ENCODE data around the gene COX7A1. TPM values are rescaled to one million over a fixed set of nuclear protein-coding genes. Genes with fewer than 3 reads are reported as not detected.
"Not testable (repeated sequence)": the region's sequence is repeated elsewhere in the genome, so short reads cannot be mapped to it uniquely, and the experiment has no call there.

COX7A1 gene
- total RNA-seq, 4 donors from 2014 or later = 50.4 to 66.6 (median 61.7) TPM

DNA sequence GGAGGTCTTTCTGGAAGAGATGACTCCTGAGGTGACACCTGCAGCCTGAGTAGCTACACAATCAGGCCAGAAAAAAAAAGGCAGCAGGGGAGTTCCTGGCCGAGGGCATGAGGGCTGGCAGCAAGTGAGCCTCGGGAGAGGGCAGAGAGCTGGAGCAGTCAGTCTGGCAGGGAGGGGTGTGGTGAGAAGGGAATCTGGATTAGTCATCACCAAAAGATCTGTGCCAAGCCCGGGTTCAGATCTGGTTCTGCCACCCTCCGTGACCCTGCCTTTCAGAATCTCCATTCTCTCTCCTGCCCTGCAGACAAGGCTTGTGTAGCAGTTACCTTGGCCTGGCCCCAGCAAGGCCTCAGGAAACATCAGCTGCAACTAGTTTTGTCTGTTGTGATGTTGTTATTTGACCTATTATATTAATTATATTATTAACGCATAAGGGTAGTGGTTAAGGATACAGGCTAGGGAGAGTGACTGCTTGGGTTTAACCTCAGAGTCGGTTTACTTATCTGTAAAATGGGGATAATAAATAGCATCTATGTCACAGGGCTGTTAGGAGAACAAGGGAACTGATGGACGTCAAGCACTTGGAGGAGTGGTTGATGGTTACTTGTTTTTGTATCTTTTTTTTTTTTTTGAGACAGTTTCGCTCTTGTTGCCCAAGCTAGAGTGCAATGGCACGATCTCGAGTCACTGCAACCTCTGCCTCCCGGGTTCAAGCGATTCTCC lies 15.1 kb downstream of the COX7A1 start:
- Histone ChIP-seq H3K36me3 (peaks cover 0 to 5% of the 10 kb centered on the region in 2 donors), H3K9me3 (no peaks in the 10 kb centered on the region), H3K4me1 (peaks cover 0 to 41% (median 21%) of the 10 kb centered on the region in 3 donors), H3K27me3 (no peaks in the 10 kb centered on the region), H3K4me3 (no peak overlapping the region), H3K27ac (peak overlapping the region in 3 of 4 donors; percentile 69 to 95 (median 78))
- WGBS, 2 donors (ENCODE audit: low coverage in 1 of 2) = 30 to 55% methylated on average over 7 to 11 of the region's 12 CpGs
- TF ChIP-seq, protein P1, sequence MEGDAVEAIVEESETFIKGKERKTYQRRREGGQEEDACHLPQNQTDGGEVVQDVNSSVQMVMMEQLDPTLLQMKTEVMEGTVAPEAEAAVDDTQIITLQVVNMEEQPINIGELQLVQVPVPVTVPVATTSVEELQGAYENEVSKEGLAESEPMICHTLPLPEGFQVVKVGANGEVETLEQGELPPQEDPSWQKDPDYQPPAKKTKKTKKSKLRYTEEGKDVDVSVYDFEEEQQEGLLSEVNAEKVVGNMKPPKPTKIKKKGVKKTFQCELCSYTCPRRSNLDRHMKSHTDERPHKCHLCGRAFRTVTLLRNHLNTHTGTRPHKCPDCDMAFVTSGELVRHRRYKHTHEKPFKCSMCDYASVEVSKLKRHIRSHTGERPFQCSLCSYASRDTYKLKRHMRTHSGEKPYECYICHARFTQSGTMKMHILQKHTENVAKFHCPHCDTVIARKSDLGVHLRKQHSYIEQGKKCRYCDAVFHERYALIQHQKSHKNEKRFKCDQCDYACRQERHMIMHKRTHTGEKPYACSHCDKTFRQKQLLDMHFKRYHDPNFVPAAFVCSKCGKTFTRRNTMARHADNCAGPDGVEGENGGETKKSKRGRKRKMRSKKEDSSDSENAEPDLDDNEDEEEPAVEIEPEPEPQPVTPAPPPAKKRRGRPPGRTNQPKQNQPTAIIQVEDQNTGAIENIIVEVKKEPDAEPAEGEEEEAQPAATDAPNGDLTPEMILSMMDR (IDR thresholded peaks at IDR 0.05) = no peak
- TF ChIP-seq POLR2AphosphoS5 (IDR thresholded peaks at IDR 0.05) = peak; percentile 70
- peak; percentile 11 for ATAC-seq

DNA sequence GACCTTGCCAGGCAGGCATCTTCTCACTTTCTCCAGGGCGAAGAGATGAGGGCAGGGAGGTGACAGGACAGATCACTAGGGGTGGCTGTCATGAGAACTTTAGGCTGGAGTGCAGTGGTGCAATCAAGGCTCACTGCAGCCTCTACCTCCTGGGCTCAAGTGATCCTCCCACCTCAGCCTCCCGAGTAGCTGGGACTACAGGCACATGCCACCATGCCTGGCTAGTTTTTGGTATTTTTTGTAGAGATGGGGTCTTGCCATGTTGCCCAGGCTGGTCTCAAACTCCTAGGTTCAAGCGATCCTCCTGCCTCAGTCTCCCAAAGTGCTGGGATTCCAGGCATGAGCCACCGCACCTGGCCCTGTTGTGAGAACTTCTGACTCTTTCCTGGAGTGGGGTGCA lies 17.4 kb downstream of the COX7A1 start:
- ATAC-seq, H3K4me3 ChIP-seq, H3K27me3 ChIP-seq, H3K36me3 ChIP-seq, H3K27ac ChIP-seq, H3K9me3 ChIP-seq: not testable (repeated sequence)
- H3K4me1 ChIP-seq = peaks cover 0 to 30% (median 15%) of the 10 kb centered on the region in 3 donors
- WGBS, 2 donors (ENCODE audit: low coverage in 1 of 2) = 83% methylated on average over 1 of the region's 4 CpGs; no CpG with 5 or more reads in 1 of the 2 donors

DNA sequence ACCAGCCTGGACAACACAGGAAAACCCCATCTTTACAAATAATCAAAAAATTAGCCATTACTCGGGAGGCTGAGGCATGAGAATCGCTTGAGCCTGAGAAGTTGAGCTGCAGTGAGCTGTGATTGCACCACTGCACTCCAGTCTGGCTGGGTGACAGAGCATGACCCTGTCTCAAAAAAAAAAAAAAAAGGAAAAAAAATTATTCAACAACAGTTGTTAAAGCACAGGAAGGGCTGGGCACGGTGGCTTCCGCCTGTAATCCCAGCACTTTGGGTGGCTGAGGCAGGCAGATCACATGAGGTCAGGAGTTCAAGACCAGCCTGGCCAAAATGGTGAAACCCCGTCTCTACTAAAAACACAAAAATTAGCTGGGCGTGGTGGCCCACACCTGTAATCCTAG lies 21.0 kb downstream of the COX7A1 start:
- 67 to 74% methylated on average over 5 to 6 of the region's 6 CpGs for WGBS, 2 donors (ENCODE audit: low coverage in 1 of 2)
- H3K27ac ChIP-seq = not testable (repeated sequence)

DNA sequence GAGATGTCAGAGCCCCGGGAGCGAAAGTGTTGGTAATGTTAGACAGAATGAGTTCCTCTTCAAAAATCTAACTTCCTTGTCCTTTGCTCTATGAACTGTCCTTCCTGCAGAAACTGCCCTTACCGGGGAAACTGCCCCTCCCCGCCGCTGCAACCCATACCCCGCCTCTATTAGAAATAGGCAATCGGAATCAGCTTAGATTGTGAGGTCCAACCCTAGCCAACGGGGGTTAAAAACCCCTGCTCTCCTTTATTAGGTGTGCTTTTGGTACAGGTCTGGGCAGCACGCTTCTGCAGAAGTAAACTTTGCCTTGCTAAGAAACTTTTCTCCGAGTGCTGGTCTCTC lies 23.9 kb downstream of the COX7A1 start:
- peak; percentile 1 for ATAC-seq
- Histone ChIP-seq H3K36me3 (peaks cover 0 to 29% of the 10 kb centered on the region in 2 donors), H3K4me1 (peaks cover 0 to 21% (median 9%) of the 10 kb centered on the region in 3 donors), H3K27ac (peak overlapping the region; percentile 59 to 88 (median 86)), H3K4me3 (peak overlapping the region; percentile 11 to 48), H3K9me3 (no peaks in the 10 kb centered on the region), H3K27me3 (no peaks in the 10 kb centered on the region)
- 0 to 1% methylated on average over 6 to 8 of the region's 10 CpGs for WGBS, 2 donors (ENCODE audit: low coverage in 1 of 2)
- TF ChIP-seq EP300 (IDR thresholded peaks at IDR 0.05) = no peak
- no peak for TF ChIP-seq POLR2AphosphoS5 (IDR thresholded peaks at IDR 0.05)
- TF ChIP-seq, protein P1 (IDR thresholded peaks at IDR 0.05) = no peak
- TF ChIP-seq POLR2A (IDR thresholded peaks at IDR 0.05) = no peak

More for the DNA sequence above, 21.0 kb downstream of the COX7A1 start:
- H3K4me1 ChIP-seq = peaks cover 0 to 26% (median 12%) of the 10 kb centered on the region in 3 donors
- not testable (repeated sequence) for H3K9me3 ChIP-seq, H3K27me3 ChIP-seq, H3K4me3 ChIP-seq, ATAC-seq, H3K36me3 ChIP-seq

- Histone ChIP-seq H3K4me3 (no peak overlapping the region), H3K36me3 (peaks cover 0 to 57% of the 10 kb centered on the region in 2 donors), H3K27me3 (no peaks in the 10 kb centered on the region), H3K27ac (no peak overlapping the region), H3K4me1 (peaks cover 0 to 21% (median 9%) of the 10 kb centered on the region in 3 donors), H3K9me3 (no peaks in the 10 kb centered on the region)
- TF ChIP-seq POLR2AphosphoS5 (IDR thresholded peaks at IDR 0.05) (no peak), POLR2A (IDR thresholded peaks at IDR 0.05) (no peak), EP300 (IDR thresholded peaks at IDR 0.05) (no peak)
- TF ChIP-seq, protein P1 (IDR thresholded peaks at IDR 0.05) = no peak
- ATAC-seq = no peak
- WGBS, 2 donors (ENCODE audit: low coverage in 1 of 2) = 76 to 100% methylated on average over 1 to 8 of the region's 9 CpGs
Measured at GRCh38 chr19:36125557-36125956, 26.7 kb downstream of the COX7A1 start.

- Histone ChIP-seq H3K4me1 (peaks cover 0 to 30% (median 3%) of the 10 kb centered on the region in 3 donors), H3K9me3 (no peaks in the 10 kb centered on the region), H3K27ac (no peak overlapping the region), H3K36me3 (peaks cover 0 to 95% of the 10 kb centered on the region in 2 donors), H3K4me3 (no peak overlapping the region), H3K27me3 (no peaks in the 10 kb centered on the region)
- 90% methylated on average over 7 of the region's 49 CpGs; no CpG with 5 or more reads in 1 of the 2 donors for WGBS, 2 donors (ENCODE audit: low coverage in 1 of 2)
- no peak for ATAC-seq
- no peak for TF ChIP-seq EP300 (IDR thresholded peaks at IDR 0.05)
- TF ChIP-seq POLR2AphosphoS5 (IDR thresholded peaks at IDR 0.05) = no peak
- TF ChIP-seq POLR2A (IDR thresholded peaks at IDR 0.05) = no peak
- TF ChIP-seq, protein P1 (IDR thresholded peaks at IDR 0.05) = no peak
Measured at GRCh38 chr19:36121486-36122124, 30.6 kb downstream of the COX7A1 start.
